HG02840 (cell line): ENCODE results near the gene TSPAN31.

Experiments
- ATAC-seq: cut with Tn5 transposase; IDR thresholded peaks from one replicate; pipeline ENCODE4 v1.9.1; 2021; ENCODE audit warnings: mild to moderate bottlenecking, moderate library complexity, moderate number of reproducible peaks; ENCODE audit not compliant: unreplicated experiment, low FRiP score

Gene TSPAN31

GRCh38 chr12:57734591-57734990 lies 10.2 kb upstream of the TSPAN31 start:
- no peak for ATAC-seq

- no peak for ATAC-seq
Measured at GRCh38 chr12:57735198-57735855, 9.5 kb upstream of the TSPAN31 start.

GRCh38 chr12:57735952-57736740 lies 8.7 kb upstream of the TSPAN31 start:
- no peak for ATAC-seq

GRCh38 chr12:57736741-57737466 lies 7.9 kb upstream of the TSPAN31 start:
- ATAC-seq: no peak

GRCh38 chr12:57737467-57738460 lies 7.1 kb upstream of the TSPAN31 start:
- ATAC-seq: no peak

- ATAC-seq: no peak
Measured at GRCh38 chr12:57738661-57739237, 6.1 kb upstream of the TSPAN31 start, which contains the start of gene AGAP2. AGAP2 (minus strand) TSS chr12:57738742; CDS start chr12:57738246, 496 bp downstream.

- ATAC-seq: no peak
Measured at GRCh38 chr12:57739387-57739786, 5.5 kb upstream of the TSPAN31 start.

GRCh38 chr12:57739914-57740538 lies 4.8 kb upstream of the TSPAN31 start:
- ATAC-seq: no peak

GRCh38 chr12:57740656-57741412 lies 4.0 kb upstream of the TSPAN31 start:
- peak; percentile 38 for ATAC-seq

GRCh38 chr12:57741413-57741789 lies 3.4 kb upstream of the TSPAN31 start:
- ATAC-seq: no peak

- peak; percentile 42 for ATAC-seq
Measured at GRCh38 chr12:57741844-57742738, 2.7 kb upstream of the TSPAN31 start.

GRCh38 chr12:57743769-57744168 lies 1.1 kb upstream of the TSPAN31 start:
- no peak for ATAC-seq

GRCh38 chr12:57744194-57744776 lies 554 bp upstream of the TSPAN31 start:
- ATAC-seq: peak; percentile 33

GRCh38 chr12:57745485-57745881 lies 644 bp downstream of the TSPAN31 start:
- ATAC-seq: no peak

GRCh38 chr12:57746025-57746424 lies 1.2 kb downstream of the TSPAN31 start:
- no peak for ATAC-seq

GRCh38 chr12:57749061-57749460 lies 4.2 kb downstream of the TSPAN31 start:
- ATAC-seq: no peak
